Body of pancreas (tissue), 4 donors: ENCODE data around the gene TXNDC11.

Source experiments
- CTCF ChIP-seq, 7 experiments: fragments of 450-650 bp in 4 of 7; fragments of 200-600 bp in 3 of 7; sonication (generic) in 3 of 7; IDR thresholded peaks; one replicate each; pipeline ENCODE4 v1.5.1; 2016 to 2019; ENCODE audit warnings: antibody characterized with exemption in 7 of 7
- POLR2A ChIP-seq, 3 donors: fragments of 450-650 bp; IDR thresholded peaks; one replicate each; pipeline ENCODE4 v1.6.1; 2016; ENCODE audit warnings: antibody characterized with exemption in 3 of 3, mild to moderate bottlenecking in 2 of 3

- TF ChIP-seq CTCF (IDR thresholded peaks at IDR 0.05): peak in 4 of 7 experiments; percentile 29 to 41 (median 38)
- no peak for TF ChIP-seq POLR2A (IDR thresholded peaks at IDR 0.05)
These were observed 27.3 kb downstream of the TXNDC11 start for GRCh38 chr16:11715246-11715947.
